HEK293T (cell line): Measurements from ENCODE around the gene REV1.

Experiments used
- CTCF ChIA-PET: fragments of 350-600 bp; formaldehyde crosslinking; extraction: SDS; loops from one replicate; lab custom pipeline; 2021; ENCODE audit warnings: antibody characterized with exemption, inconsistent platforms; lab: Yijun Ruan, JAX
- POLR2A ChIA-PET: fragments of 350-600 bp; formaldehyde crosslinking; extraction: SDS; loops from one replicate; lab custom pipeline; 2020; ENCODE audit warnings: antibody characterized with exemption, inconsistent platforms; lab: Yijun Ruan, JAX
- DNase-seq: peaks from one replicate; pipeline ENCODE4 v3.0.0; 2012; ENCODE audit warnings: mixed read lengths; ENCODE audit errors: extremely low spot score
- ARNT ChIP-seq: fragments of 450-650 bp; IDR thresholded peaks from 2 replicates; pipeline ENCODE4 v1.6.1; 2017; ENCODE audit warnings: mild to moderate bottlenecking
- BHLHE40 ChIP-seq: fragments of 450-650 bp; IDR thresholded peaks from 2 replicates; pipeline ENCODE4 v1.6.1; 2016; ENCODE audit warnings: mild to moderate bottlenecking, moderate library complexity, borderline replicate concordance
- CTBP1 ChIP-seq: fragments of 450-650 bp; IDR thresholded peaks from 2 replicates; pipeline ENCODE4 v1.6.1; 2016; ENCODE audit warnings: borderline replicate concordance
- ELF4 ChIP-seq: fragments of 450-650 bp; IDR thresholded peaks from 2 replicates; pipeline ENCODE4 v1.6.1; 2017; ENCODE audit warnings: antibody characterized with exemption
- FOXA1 ChIP-seq: fragments of 450-650 bp; IDR thresholded peaks from 2 replicates; pipeline ENCODE4 v1.6.1; 2016; ENCODE audit warnings: mild to moderate bottlenecking
- FOXK2 ChIP-seq: fragments of 450-650 bp; IDR thresholded peaks from 2 replicates; pipeline ENCODE4 v1.6.1; 2016; ENCODE audit warnings: mild to moderate bottlenecking
- FOXM1 ChIP-seq: fragments of 450-650 bp; IDR thresholded peaks from 2 replicates; pipeline ENCODE4 v1.6.1; 2017; ENCODE audit warnings: mild to moderate bottlenecking, borderline replicate concordance
- HDGF ChIP-seq: fragments of 450-650 bp; IDR thresholded peaks from 2 replicates; pipeline ENCODE4 v1.6.1; 2017; ENCODE audit warnings: antibody characterized with exemption, borderline replicate concordance
- L3MBTL2 ChIP-seq: fragments of 450-650 bp; conservative IDR thresholded peaks from 2 replicates; pipeline ENCODE4 v1.6.1; 2016; ENCODE audit warnings: mild to moderate bottlenecking
- LEF1 ChIP-seq: fragments of 450-650 bp; IDR thresholded peaks from 2 replicates; pipeline ENCODE4 v1.6.1; 2017; ENCODE audit warnings: mild to moderate bottlenecking, borderline replicate concordance
- NFRKB ChIP-seq: fragments of 450-650 bp; IDR thresholded peaks from 2 replicates; pipeline ENCODE4 v1.6.1; 2016; ENCODE audit warnings: mild to moderate bottlenecking, moderate library complexity
- SP1 ChIP-seq: fragments of 450-650 bp; IDR thresholded peaks from 2 replicates; pipeline ENCODE4 v1.6.1; 2017
- SUZ12 ChIP-seq: fragments of 450-650 bp; IDR thresholded peaks from 2 replicates; pipeline ENCODE4 v1.6.1; 2016; ENCODE audit warnings: mild to moderate bottlenecking
- TARDBP ChIP-seq: fragments of 450-650 bp; IDR thresholded peaks from 2 replicates; pipeline ENCODE4 v1.6.1; 2016
- ZNF384 ChIP-seq: fragments of 450-650 bp; IDR thresholded peaks from 2 replicates; pipeline ENCODE4 v1.6.1; 2016
- TF ChIP-seq, protein P1 (sequence below): fragments of 450-650 bp; IDR thresholded peaks from 2 replicates; pipeline ENCODE4 v1.6.1; 2016

REV1 gene

DNA sequence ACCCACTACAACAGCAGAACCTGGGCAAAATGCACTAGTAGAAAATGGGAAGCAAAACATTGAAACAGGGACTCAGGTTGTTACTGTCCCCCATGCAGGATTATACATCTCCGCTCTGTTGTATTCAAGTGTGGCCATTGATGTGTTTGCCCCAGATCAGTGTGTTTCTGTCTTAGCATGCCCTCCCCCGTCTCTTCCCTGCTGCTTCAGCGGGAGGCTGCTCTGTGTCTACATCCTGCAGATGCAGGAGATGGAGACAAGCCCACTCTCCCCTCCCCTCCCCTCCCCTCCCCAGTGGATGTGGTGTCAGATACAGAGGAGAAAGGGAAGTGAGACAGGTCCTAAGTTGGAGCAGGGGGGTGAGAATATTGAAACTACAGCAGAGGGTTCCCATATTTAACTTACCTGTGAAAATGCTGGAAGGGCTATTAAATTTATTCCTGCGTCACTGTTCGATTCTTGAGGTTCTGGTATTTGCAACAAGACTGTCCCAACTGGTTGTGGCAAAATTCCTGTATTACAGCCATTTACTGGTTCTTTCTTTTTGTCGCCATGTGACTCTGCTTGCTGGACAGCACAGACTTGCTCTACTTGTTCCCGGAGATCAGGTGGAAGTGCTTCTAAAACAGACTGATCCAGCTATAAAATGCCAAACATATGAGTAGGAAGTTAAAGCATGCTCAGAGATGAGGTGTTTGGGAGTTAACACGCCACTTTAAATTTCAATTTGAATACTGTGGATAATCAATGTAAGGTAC lies 85.6 kb downstream of the REV1 start:
- POLR2A ChIA-PET = interaction anchor here (1.4 kb wide), 1 partner anchor 68 kb away, joined by 4 read pairs; the partner anchor contains the start of gene TXNDC9
- CTCF ChIA-PET = no interaction called here
- no peak for DNase-seq
- TF ChIP-seq ELF4 (no peak), ARNT (no peak), BHLHE40 (no peak), L3MBTL2 (no peak), SUZ12 (no peak), LEF1 (no peak), HDGF (no peak), CTBP1 (no peak), SP1 (no peak), NFRKB (no peak), TARDBP (no peak)

DNA sequence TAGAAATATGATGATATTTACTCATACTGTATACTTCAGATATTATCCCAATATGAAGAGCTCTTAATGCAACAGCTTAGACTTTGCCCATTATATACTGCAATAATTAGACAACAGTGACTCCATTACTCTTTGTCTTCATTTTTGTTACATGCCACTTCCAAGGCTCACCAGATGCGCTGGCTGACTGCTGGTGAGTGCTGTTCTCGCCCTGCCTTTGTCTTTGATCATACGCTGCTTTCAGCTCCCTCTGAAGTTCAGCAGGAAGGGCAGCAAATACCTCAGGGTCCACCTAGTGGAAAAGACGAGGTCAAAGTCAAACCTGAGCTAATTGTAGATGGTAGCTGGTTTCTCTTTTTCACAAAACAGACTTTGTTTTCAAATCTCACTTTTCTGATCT lies 86.3 kb downstream of the REV1 start:
- POLR2A ChIA-PET = interaction anchor here (1.4 kb wide), 1 partner anchor 67 kb away, joined by 4 read pairs; the partner anchor contains the start of gene TXNDC9
- TF ChIP-seq ELF4 (no peak), FOXM1 (no peak), FOXA1 (no peak), L3MBTL2 (no peak), SUZ12 (no peak)
- DNase-seq = no peak
- CTCF ChIA-PET = no interaction called here

DNA sequence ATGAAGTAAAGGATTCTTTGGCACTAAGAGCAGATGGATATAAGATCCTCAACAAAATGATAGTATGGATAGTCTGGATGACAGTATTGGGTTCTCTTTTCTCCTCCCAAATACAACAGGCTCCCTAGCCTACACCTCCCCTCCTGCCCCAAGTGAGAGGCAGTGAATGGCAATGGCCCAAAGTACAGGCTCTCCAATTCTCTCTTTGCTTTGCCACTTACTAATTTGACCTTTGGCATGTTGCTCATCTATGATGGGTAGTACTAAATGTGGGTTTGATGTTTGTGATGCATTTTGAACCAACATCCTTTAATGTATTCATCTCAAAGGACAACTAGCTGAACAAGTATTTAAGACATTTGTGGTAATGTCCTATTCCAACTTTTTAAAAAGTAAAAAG lies 86.7 kb downstream of the REV1 start:
- DNase-seq = no peak
- no peak for TF ChIP-seq ELF4
- no peak for TF ChIP-seq NFRKB
- TF ChIP-seq FOXK2 = no peak
- TF ChIP-seq ZNF384 = no peak
- no peak for TF ChIP-seq FOXM1
- no peak for TF ChIP-seq HDGF
- no peak for TF ChIP-seq LEF1
- TF ChIP-seq, protein P1, sequence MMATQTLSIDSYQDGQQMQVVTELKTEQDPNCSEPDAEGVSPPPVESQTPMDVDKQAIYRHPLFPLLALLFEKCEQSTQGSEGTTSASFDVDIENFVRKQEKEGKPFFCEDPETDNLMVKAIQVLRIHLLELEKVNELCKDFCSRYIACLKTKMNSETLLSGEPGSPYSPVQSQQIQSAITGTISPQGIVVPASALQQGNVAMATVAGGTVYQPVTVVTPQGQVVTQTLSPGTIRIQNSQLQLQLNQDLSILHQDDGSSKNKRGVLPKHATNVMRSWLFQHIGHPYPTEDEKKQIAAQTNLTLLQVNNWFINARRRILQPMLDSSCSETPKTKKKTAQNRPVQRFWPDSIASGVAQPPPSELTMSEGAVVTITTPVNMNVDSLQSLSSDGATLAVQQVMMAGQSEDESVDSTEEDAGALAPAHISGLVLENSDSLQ = no peak
- no peak for TF ChIP-seq L3MBTL2
- TF ChIP-seq TARDBP = no peak
- TF ChIP-seq BHLHE40 = no peak
- TF ChIP-seq CTBP1 = no peak
- TF ChIP-seq SP1 = no peak
- POLR2A ChIA-PET = interaction anchor here (1.4 kb wide), 1 partner anchor 67 kb away, joined by 4 read pairs; the partner anchor contains the start of gene TXNDC9
- CTCF ChIA-PET = no interaction called here

DNA sequence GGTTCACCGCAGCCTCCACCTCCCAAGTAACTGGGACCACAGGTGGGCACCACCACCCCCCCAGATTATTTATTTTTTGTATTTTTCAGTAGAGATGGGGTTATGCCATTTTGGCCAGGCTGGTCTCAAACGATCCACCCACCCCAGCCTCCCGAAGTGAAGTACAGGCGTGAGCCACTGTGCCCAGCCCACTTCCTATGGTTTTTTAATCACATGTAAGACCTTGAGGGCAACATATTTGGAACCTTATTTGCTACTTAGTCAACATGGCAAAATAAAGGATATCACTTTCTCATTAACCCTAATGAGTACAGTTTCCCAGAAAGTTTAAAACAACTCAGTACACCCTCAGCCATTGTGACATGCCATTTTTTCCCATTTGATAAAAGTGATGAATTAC lies 88.0 kb downstream of the REV1 start:
- DNase-seq = no peak
- POLR2A ChIA-PET = no interaction called here
- no peak for TF ChIP-seq L3MBTL2
- TF ChIP-seq CTBP1 = no peak
- no peak for TF ChIP-seq ARNT
- TF ChIP-seq, protein P1 = no peak
- CTCF ChIA-PET = no interaction called here

DNA sequence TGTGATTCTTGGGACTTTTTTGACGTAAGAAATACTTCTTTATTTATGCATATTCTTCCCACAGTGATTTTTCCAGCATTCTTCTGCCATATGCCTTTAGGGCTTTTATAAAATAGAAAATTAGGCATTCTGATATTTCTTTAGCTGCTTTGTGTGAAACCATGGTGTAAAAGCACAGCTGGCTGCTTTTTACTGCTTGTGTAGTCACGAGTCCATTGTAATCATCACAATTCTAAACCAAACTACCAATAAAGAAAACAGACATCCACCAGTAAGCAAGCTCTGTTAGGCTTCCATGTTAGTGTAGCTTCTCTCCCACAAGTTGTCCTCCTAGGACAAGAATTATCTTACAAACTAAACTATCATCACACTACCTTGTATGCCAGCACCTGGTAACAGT lies 90.0 kb downstream of the REV1 start:
- no peak for DNase-seq
- CTCF ChIA-PET = no interaction called here
- POLR2A ChIA-PET = interaction anchor here (2.0 kb wide), 1 partner anchor 63 kb away, joined by 7 read pairs; the partner anchor contains the start of genes EIF5B and TXNDC9
- no peak for TF ChIP-seq CTBP1
- TF ChIP-seq ARNT = no peak
- TF ChIP-seq SP1 = no peak
- no peak for TF ChIP-seq NFRKB
- no peak for TF ChIP-seq ZNF384
- TF ChIP-seq TARDBP = no peak
- no peak for TF ChIP-seq ELF4

DNA sequence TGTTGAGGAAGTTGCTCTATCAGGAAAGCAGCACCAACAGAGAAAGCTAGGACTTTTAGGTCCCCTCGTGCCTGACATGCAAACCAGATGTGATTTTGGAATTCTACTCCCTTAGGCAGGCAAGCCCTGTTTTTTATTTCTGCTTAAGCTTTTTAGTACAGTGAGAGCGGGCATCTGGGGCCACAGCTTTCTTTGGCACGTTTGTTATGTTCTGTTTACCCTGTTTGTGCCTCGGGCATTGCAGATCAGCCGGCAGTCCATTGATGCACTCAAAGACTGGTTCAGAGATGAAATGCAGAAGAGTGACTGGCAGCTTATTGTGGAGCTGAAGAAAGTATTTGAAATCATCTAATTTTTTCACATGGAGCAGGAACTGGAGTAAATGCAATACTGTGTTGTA lies 90.8 kb downstream of the REV1 start:
- DNase-seq = no peak
- TF ChIP-seq NFRKB = no peak
- TF ChIP-seq LEF1 = no peak
- TF ChIP-seq ARNT = no peak
- no peak for TF ChIP-seq ELF4
- no peak for TF ChIP-seq SUZ12
- TF ChIP-seq FOXA1 = no peak
- TF ChIP-seq, protein P1 = no peak
- no peak for TF ChIP-seq FOXK2
- TF ChIP-seq CTBP1 = no peak
- no peak for TF ChIP-seq FOXM1
- TF ChIP-seq SP1 = no peak
- no peak for TF ChIP-seq L3MBTL2
- no peak for TF ChIP-seq TARDBP
- TF ChIP-seq BHLHE40 = no peak
- POLR2A ChIA-PET = interaction anchor here (2.0 kb wide), 1 partner anchor 62 kb away, joined by 7 read pairs; the partner anchor contains the start of genes EIF5B and TXNDC9
- CTCF ChIA-PET = no interaction called here

DNA sequence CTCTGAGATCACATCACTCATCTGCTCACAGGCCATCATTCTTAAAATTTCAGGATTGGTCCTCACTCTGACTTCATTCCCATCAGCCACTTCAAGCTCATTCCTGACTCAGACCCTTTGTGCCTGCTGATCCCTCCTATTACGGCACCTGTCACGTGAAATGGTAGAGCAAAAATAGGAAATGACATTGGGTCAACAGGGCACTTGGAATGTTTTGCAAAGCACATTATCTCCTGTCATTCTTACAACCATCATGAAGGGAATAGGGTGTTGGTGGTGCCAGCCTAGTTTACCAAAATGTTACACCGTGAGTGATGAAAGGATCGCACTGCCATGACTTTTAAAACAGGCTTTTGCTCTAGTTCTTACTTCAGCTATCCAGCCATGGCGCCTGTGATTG lies 91.5 kb downstream of the REV1 start:
- no peak for DNase-seq
- POLR2A ChIA-PET = interaction anchor here (2.0 kb wide), 1 partner anchor 61 kb away, joined by 7 read pairs; the partner anchor contains the start of genes EIF5B and TXNDC9
- TF ChIP-seq FOXK2 = no peak
- no peak for TF ChIP-seq LEF1
- no peak for TF ChIP-seq BHLHE40
- TF ChIP-seq SP1 = no peak
- no peak for TF ChIP-seq HDGF
- TF ChIP-seq ARNT = no peak
- no peak for TF ChIP-seq FOXM1
- TF ChIP-seq NFRKB = no peak
- TF ChIP-seq FOXA1 = no peak
- TF ChIP-seq L3MBTL2 = no peak
- no peak for TF ChIP-seq TARDBP
- no peak for TF ChIP-seq SUZ12
- TF ChIP-seq, protein P1 = no peak
- no peak for TF ChIP-seq ZNF384
- CTCF ChIA-PET = no interaction called here
